GM06990 (cell line): ENCODE measurements around the gene PCDHB3.
"Not testable (repeated sequence)": the region's sequence is repeated elsewhere in the genome, so short reads cannot be mapped to it uniquely, and the experiment has no call there.

Experiments used
- DNase-seq: peaks from one replicate; pipeline ENCODE4 v3.0.0-alpha.2; 2011; ENCODE audit not compliant: insufficient read length; ENCODE audit errors: extremely low read depth
- H3K27me3 ChIP-seq: replicated peaks from 2 replicates; pipeline ENCODE4 v1.6.0; 2011; ENCODE audit warnings: low read length; ENCODE audit not compliant: control insufficient read depth, insufficient read depth
- H3K36me3 ChIP-seq: 2 replicates; pipeline ENCODE4 v1.5.1; 2011; ENCODE audit warnings: low read length; ENCODE audit not compliant: control insufficient read depth, insufficient read depth
- H3K4me3 ChIP-seq: replicated peaks from 2 replicates; pipeline ENCODE4 v1.5.1; 2011; ENCODE audit warnings: low read depth, mild to moderate bottlenecking, control low read depth, low read length
- CTCF ChIP-seq: IDR thresholded peaks from 2 replicates; pipeline ENCODE4 v1.5.1; 2011; ENCODE audit warnings: low read length, control low read depth, mild to moderate bottlenecking, inconsistent platforms; ENCODE audit not compliant: insufficient read depth, poor library complexity, severe bottlenecking

The PCDHB3 gene

GRCh38 chr5:141105350-141105749 is 5.1 kb downstream of the PCDHB3 start:
- Histone ChIP-seq H3K36me3 (no peaks in the 10 kb centered on the region), H3K27me3 (no peaks in the 10 kb centered on the region), H3K4me3 (no peak overlapping the region)
- DNase-seq = no peak
- no peak for TF ChIP-seq CTCF

GRCh38 chr5:141119250-141119649 is 19.0 kb downstream of the PCDHB3 start:
- no peak for TF ChIP-seq CTCF
- Histone ChIP-seq H3K27me3 (no peaks in the 10 kb centered on the region), H3K4me3 (no peak overlapping the region), H3K36me3 (no peaks in the 10 kb centered on the region)
- no peak for DNase-seq

GRCh38 chr5:141121563-141121962 is 21.3 kb downstream of the PCDHB3 start, which contains the start of gene PCDHB4:
PCDHB4 (plus strand) TSS chr5:141121818; CDS start chr5:141121999, 181 bp downstream.
- Histone ChIP-seq H3K4me3 (no peak within 1 kb of the TSS), H3K36me3 (no peaks in the 10 kb centered on the region), H3K27me3 (no peaks in the 10 kb centered on the region)
- DNase-seq = no peak
- no peak for TF ChIP-seq CTCF

DNA sequence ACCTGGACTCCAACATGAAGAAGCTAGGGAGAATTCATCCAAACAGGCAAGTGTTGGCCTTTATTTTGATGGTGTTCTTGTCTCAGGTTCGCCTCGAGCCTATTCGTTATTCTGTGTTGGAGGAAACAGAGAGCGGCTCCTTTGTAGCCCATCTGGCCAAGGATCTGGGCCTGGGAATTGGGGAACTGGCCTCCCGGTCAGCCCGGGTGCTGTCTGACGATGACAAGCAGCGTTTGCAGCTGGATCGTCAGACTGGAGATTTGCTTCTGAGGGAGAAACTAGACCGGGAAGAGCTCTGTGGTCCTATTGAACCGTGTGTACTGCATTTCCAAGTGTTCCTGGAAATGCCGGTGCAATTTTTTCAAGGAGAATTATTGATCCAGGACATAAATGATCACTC is 21.7 kb downstream of the PCDHB3 start:
- no peak overlapping the region for H3K4me3 ChIP-seq
- TF ChIP-seq CTCF = no peak
- DNase-seq = no peak
- no peaks in the 10 kb centered on the region for H3K36me3 ChIP-seq
- H3K27me3 ChIP-seq = no peaks in the 10 kb centered on the region

DNA sequence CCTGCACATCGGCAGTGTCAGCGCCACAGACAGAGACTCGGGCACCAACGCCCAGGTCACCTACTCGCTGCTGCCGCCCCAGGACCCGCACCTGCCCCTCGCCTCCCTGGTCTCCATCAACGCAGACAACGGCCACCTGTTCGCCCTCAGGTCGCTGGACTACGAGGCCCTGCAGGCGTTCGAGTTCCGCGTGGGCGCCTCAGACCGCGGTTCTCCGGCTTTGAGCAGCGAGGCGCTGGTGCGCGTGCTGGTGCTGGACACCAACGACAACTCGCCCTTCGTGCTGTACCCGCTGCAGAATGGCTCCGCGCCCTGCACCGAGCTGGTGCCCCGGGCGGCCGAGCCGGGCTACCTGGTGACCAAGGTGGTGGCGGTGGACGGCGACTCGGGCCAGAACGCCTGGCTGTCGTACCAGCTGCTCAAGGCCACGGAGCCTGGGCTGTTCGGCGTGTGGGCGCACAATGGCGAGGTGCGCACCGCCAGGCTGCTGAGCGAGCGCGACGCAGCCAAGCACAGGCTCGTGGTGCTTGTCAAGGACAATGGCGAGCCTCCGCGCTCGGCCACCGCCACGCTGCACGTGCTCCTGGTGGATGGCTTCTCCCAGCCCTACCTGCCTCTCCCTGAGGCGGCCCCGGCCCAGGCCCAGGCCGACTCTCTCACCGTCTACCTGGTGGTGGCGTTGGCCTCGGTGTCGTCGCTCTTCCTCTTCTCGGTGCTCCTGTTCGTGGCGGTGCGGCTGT is 23.3 kb downstream of the PCDHB3 start:
- not testable (repeated sequence) for H3K27me3 ChIP-seq, H3K36me3 ChIP-seq, DNase-seq, H3K4me3 ChIP-seq

DNA sequence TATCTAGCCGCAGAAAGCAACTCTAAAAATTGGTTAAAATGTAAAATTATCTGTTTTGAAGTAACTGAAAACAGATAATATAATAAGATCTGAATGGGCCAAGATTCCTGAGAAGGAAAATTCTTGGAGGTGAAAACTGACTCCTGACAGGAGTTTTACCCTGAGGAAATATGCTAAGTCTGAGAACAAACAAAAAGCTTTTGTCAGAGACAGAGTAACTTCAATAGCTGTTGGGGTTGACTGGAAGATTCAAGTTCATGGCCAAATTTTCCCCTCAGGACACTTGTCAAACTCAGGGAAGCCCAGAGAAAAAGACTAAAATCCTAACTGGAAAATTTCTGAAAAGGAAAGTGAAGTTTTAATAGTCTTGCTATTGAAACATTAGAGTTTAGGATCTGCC is 27.0 kb downstream of the PCDHB3 start:
- H3K36me3 ChIP-seq = no peaks in the 10 kb centered on the region
- no peaks in the 10 kb centered on the region for H3K27me3 ChIP-seq
- TF ChIP-seq CTCF = no peak
- DNase-seq = no peak
- no peak overlapping the region for H3K4me3 ChIP-seq
